IMR-90 (cell line): Measurements from ENCODE around the gene ADD1. TPM values are rescaled to one million over a fixed set of nuclear protein-coding genes. Genes with fewer than 3 reads are reported as not detected.

Source experiments
- ATAC-seq: fragments of 200-7000 bp; cut with Tn5 transposase; 2 replicates; pipeline ENCODE4 v1.9.1; 2020; ENCODE audit warnings: low read depth, mild to moderate bottlenecking, moderate library complexity
- BruUV-seq: library from RNA; stranded (reverse); fragments of 400-500 nt; replicated peaks from 2 replicates; lab custom pipeline; 2021; lab: Mats Ljungman, UMichigan
- CTCF ChIA-PET: fragments of 300-600 bp; formaldehyde crosslinking; extraction: SDS; loops from one replicate; lab custom pipeline; 2021; ENCODE audit warnings: antibody characterized with exemption; lab: Yijun Ruan, JAX
- POLR2A ChIA-PET: fragments of 300-600 bp; sonication (Branson Sonifier 250); formaldehyde crosslinking; loops from one replicate; lab custom pipeline; 2022; ENCODE audit warnings: antibody characterized with exemption; ENCODE audit not compliant: unreplicated experiment; lab: Charles Lee
- DNase-seq: peaks from one replicate; pipeline ENCODE4 v3.0.0; 2013
- H2AFZ ChIP-seq: replicated peaks from 2 replicates; pipeline ENCODE3; 2013; ENCODE audit warnings: low read length, mild to moderate bottlenecking; ENCODE audit not compliant: poor library complexity
- H2AK5ac ChIP-seq: 2 replicates; pipeline ENCODE4 v1.6.1; 2013; ENCODE audit warnings: low read depth, low read length, inconsistent platforms
- H2AK9ac ChIP-seq: replicated peaks from 2 replicates; pipeline ENCODE3; 2013; ENCODE audit warnings: mild to moderate bottlenecking, low read depth, low read length, moderate library complexity; ENCODE audit not compliant: poor library complexity
- H2BK120ac ChIP-seq: 2 replicates; pipeline ENCODE4 v1.6.1; 2013; ENCODE audit warnings: low read depth, low read length, inconsistent platforms
- H2BK15ac ChIP-seq: 3 replicates; pipeline ENCODE4 v1.6.1; 2013; ENCODE audit warnings: low read depth, low read length, inconsistent platforms
- H2BK20ac ChIP-seq: 2 replicates; pipeline ENCODE4 v1.6.1; 2013; ENCODE audit warnings: low read depth, mild to moderate bottlenecking, inconsistent platforms, low read length, moderate library complexity
- H2BK5ac ChIP-seq: 2 replicates; pipeline ENCODE4 v1.6.1; 2013; ENCODE audit warnings: mild to moderate bottlenecking, low read depth, low read length, inconsistent platforms; ENCODE audit not compliant: poor library complexity, severe bottlenecking
- H3K14ac ChIP-seq: replicated peaks from 2 replicates; pipeline ENCODE4 v1.6.1; 2013; ENCODE audit warnings: low read depth, low read length, inconsistent platforms
- H3K18ac ChIP-seq: 2 replicates; pipeline ENCODE4 v1.6.1; 2013; ENCODE audit warnings: low read depth, low read length, control low read depth
- H3K23ac ChIP-seq: 2 replicates; pipeline ENCODE4 v1.6.1; 2013; ENCODE audit warnings: low read depth, low read length, inconsistent platforms
- H3K27ac ChIP-seq: 2 replicates; pipeline ENCODE4 v1.5.1; 2013; ENCODE audit warnings: mild to moderate bottlenecking, control low read depth, low read length; ENCODE audit not compliant: insufficient read depth
- H3K27me3 ChIP-seq: 2 replicates; pipeline ENCODE4 v1.6.1; 2013; ENCODE audit warnings: low read length; ENCODE audit not compliant: control insufficient read depth, insufficient read depth
- H3K36me3 ChIP-seq: 2 replicates; pipeline ENCODE4 v1.6.1; 2013; ENCODE audit warnings: low read length, mixed read lengths; ENCODE audit not compliant: control insufficient read depth, insufficient read depth
- H3K4ac ChIP-seq: 2 replicates; pipeline ENCODE4 v1.6.1; 2013; ENCODE audit warnings: low read depth, low read length, inconsistent platforms
- H3K4me1 ChIP-seq: 2 replicates; pipeline ENCODE4 v1.6.1; 2013; ENCODE audit warnings: low read length, mixed read lengths; ENCODE audit not compliant: control insufficient read depth, insufficient read depth
- H3K4me2 ChIP-seq: 2 replicates; pipeline ENCODE4 v1.6.1; 2013; ENCODE audit warnings: low read depth, mild to moderate bottlenecking, control low read depth, low read length, moderate library complexity
- H3K4me3 ChIP-seq: 2 replicates; pipeline ENCODE4 v1.5.1; 2013; ENCODE audit warnings: low read depth, mild to moderate bottlenecking, control low read depth, low read length, moderate library complexity; ENCODE audit not compliant: insufficient read depth
- H3K56ac ChIP-seq: 2 replicates; pipeline ENCODE4 v1.6.1; 2013; ENCODE audit warnings: low read length, inconsistent platforms; ENCODE audit not compliant: insufficient read depth; ENCODE audit errors: extremely low read depth
- H3K79me1 ChIP-seq, 2 experiments: 2 replicates each; pipeline ENCODE4 v1.6.1; 2013; ENCODE audit warnings: low read length in 2 of 2, inconsistent platforms in 1 of 2, low read depth in 1 of 2
- H3K9ac ChIP-seq: 2 replicates; pipeline ENCODE4 v1.6.1; 2013; ENCODE audit warnings: low read depth, low read length, control low read depth
- H3K9me1 ChIP-seq: 2 replicates; pipeline ENCODE4 v1.6.1; 2013; ENCODE audit warnings: low read length, inconsistent platforms; ENCODE audit not compliant: insufficient read depth
- H3K9me3 ChIP-seq: 2 replicates; pipeline ENCODE4 v1.6.1; 2013; ENCODE audit warnings: low read length; ENCODE audit not compliant: control insufficient read depth, insufficient read depth
- H4K20me1 ChIP-seq: 2 replicates; pipeline ENCODE4 v1.6.1; 2013; ENCODE audit warnings: low read length, inconsistent platforms; ENCODE audit not compliant: insufficient read depth
- H4K5ac ChIP-seq: 2 replicates; pipeline ENCODE4 v1.6.1; 2013; ENCODE audit warnings: mild to moderate bottlenecking, low read depth, low read length, control low read depth
- H4K8ac ChIP-seq, 2 experiments: 2 replicates each; pipeline ENCODE4 v1.6.1; 2013; ENCODE audit warnings: low read depth in 2 of 2, low read length in 2 of 2, control low read depth in 1 of 2, inconsistent platforms in 1 of 2
- H4K91ac ChIP-seq: 2 replicates; pipeline ENCODE4 v1.6.1; 2013; ENCODE audit warnings: low read depth, low read length, inconsistent platforms; ENCODE audit not compliant: insufficient read depth
- MAFK ChIP-seq: IDR thresholded peaks from 2 replicates; pipeline ENCODE4 v1.6.1; 2012; ENCODE audit warnings: low read depth, low read length, improper control_type of control experiment
- MXI1 ChIP-seq: IDR thresholded peaks from 2 replicates; pipeline ENCODE4 v1.6.1; 2012; ENCODE audit warnings: low read depth, mild to moderate bottlenecking, low read length, moderate library complexity, borderline replicate concordance
- WGBS, 2 experiments: methylation state at CpG; one replicate each; pipeline versions ENCODE4 v1.1.5 to v1.1.7; 2013; ENCODE audit warnings: missing lambda C conversion rate in 2 of 2; ENCODE audit not compliant: insufficient read length in 1 of 2; ENCODE audit errors: extremely low coverage in 2 of 2; 5-methylcytosine and 5-hydroxymethylcytosine counted together
- dilution Hi-C: fragments of 300-500 bp; cut with HindIII; formaldehyde crosslinking; loops from one replicate; pipeline ENCODE4 v1.14.3; 2018; ENCODE audit warnings: low sequenced_read_pairs; ENCODE audit not compliant: unreplicated experiment
- in situ Hi-C: fragments of 300-500 bp; cut with MboI; formaldehyde crosslinking; loops from 3 replicates; pipeline ENCODE4 v1.14.3; 2019; ENCODE audit warnings: low sequenced_read_pairs, inconsistent platforms, mixed read lengths
- intact Hi-C: fragments of 100-400 bp; cut with micrococcal nuclease; formaldehyde crosslinking; loops from 2 replicates; pipeline ENCODE4 v1.10.0; 2022
- polyA plus RNA-seq, 3 experiments: library from polyadenylated mRNA; depleted of rRNA; stranded (reverse); fragments of >200 nt; gene quantifications; 2 replicates each; pipeline ENCODE4 v1.2.3, GENCODE V29; 2012; ENCODE audit warnings: low replicate concordance in 1 of 3
- total RNA-seq: library from RNA; depleted of rRNA; stranded (reverse); fragments of >200 nt; gene quantifications from 2 replicates; pipeline ENCODE4 v1.2.3, GENCODE V29; 2012

Gene ADD1
- total and polyA plus RNA-seq, 2 of the 4 experiments (the other 2 are of a cell fraction) = 122 to 215 TPM

DNA sequence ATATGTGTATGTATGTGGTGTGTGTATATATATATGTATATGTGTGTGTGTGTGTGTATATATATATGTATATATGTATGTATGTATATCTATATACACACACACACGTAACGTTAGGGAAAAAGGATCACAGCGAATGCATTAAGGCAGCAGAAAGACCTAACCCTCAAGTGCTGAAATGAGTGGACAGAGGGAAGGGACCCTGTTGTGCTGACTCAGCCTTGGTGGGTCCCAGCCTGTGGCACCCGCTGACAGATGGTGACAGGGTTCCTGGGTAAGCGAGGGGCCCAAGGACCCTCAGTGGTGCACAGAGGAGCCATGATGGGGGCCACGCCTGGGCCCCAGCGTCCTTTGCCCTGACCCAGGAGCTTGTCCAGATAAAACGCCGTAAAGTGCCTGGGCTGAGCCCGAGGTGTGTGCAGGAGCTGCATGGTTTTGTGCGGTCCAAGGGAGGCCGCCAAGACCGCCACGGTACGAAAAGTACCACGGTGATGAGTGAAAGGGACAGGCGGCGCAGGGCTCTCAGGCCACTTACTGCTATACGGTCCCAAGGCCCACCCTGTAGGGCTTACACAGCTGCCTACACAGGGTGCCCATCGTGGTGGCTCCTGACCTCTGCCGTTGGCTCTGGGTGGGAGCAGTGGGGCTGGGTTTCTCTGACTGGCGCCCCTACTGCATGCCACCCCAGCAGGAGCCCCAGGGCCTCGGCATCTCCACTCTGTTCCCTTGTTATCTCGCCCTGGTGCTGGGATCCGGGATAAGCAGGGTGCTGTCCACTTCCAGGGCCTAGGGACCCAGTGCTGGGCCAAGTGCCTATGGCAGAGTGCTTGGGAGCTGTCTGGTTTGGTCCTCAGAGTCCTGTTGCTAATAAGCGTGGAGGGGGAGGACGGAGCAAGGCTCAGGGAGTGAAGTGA is 40.8 kb upstream of the ADD1 start:
- in situ Hi-C loops = no loop called here
- TF ChIP-seq MAFK (0 out of 2 replicates have a peak, but pooled peaks have one; percentile 30), MXI1 (no peak)
- no peak overlapping the region for H3K23ac ChIP-seq
- 0 out of 2 replicates have a peak overlapping the region, but pooled peaks have one; percentile 1 for H2AK5ac ChIP-seq
- H4K5ac ChIP-seq = no peak overlapping the region
- H3K27ac ChIP-seq = no peak overlapping the region
- H3K9me1 ChIP-seq = peaks cover 5% of the 10 kb centered on the region; the same call in 1 of the 2 replicates
- peak overlapping the region; percentile 14 for H2AFZ ChIP-seq
- no peak overlapping the region for H3K56ac ChIP-seq
- no peak overlapping the region for H4K8ac ChIP-seq
- no peak for ATAC-seq
- no peak overlapping the region for H3K4me2 ChIP-seq
- peaks cover 9% of the 10 kb centered on the region; the same call in 1 of the 2 replicates for H4K20me1 ChIP-seq
- no peak overlapping the region for H3K18ac ChIP-seq
- H2BK5ac ChIP-seq = no peak overlapping the region
- H3K27me3 ChIP-seq = no peaks in the 10 kb centered on the region
- 0 out of 2 replicates have a peak, but pooled peaks cover 2% of the 10 kb centered on the region for H3K36me3 ChIP-seq
- H2BK120ac ChIP-seq = no peak overlapping the region
- no peak overlapping the region for H2AK9ac ChIP-seq
- dilution Hi-C loops = no loop called here
- BruUV-seq = no TSS peak
- WGBS, 2 experiments = 90% methylated on average over 17 of the region's 27 CpGs; no CpG with 5 or more reads in 1 of the 2 experiments
- peak overlapping the region; percentile 9; the same call in 1 of the 2 replicates for H3K4ac ChIP-seq
- no peaks in the 10 kb centered on the region for H3K9me3 ChIP-seq
- no peak overlapping the region for H2BK20ac ChIP-seq
- intact Hi-C loops = no loop called here
- no peak overlapping the region; the same call in 2 of the 3 replicates for H2BK15ac ChIP-seq
- H3K4me3 ChIP-seq = no peak overlapping the region
- peaks cover 39% of the 10 kb centered on the region for H3K4me1 ChIP-seq
- no peak overlapping the region for H4K91ac ChIP-seq
- DNase-seq = no peak
- H3K79me1 ChIP-seq = peaks cover 0 to 83% of the 10 kb centered on the region in 2 experiments
- CTCF ChIA-PET = no interaction called here
- no peak overlapping the region for H3K9ac ChIP-seq
- H3K14ac ChIP-seq = no peak overlapping the region
- POLR2A ChIA-PET = interaction anchor here (0.9 kb wide), 1 partner anchor 15 kb away, joined by 3 read pairs; no protein-coding TSS in a partner anchor
